Measurements from ENCODE around the gene GPC3.

The GPC3 gene

GRCh38 chrX:133575501-133576136, 409.8 kb downstream of the GPC3 start:
- H2AFZ ChIP-seq (ENCODE audit: low read length), result no peak overlapping the region
- H4K20me1 ChIP-seq (ENCODE audit: insufficient read depth, low read length), result no peaks in the 10 kb centered on the region
- H3K9me3 ChIP-seq (ENCODE audit: low read length), result no peaks in the 10 kb centered on the region
- no peaks in the 10 kb centered on the region for H3F3A ChIP-seq (ENCODE audit: insufficient read depth, low read length)
- no peaks in the 10 kb centered on the region for H3K9me2 ChIP-seq (ENCODE audit: low read depth, low read length)
- no peaks in the 10 kb centered on the region for H3K27me3 ChIP-seq (ENCODE audit: insufficient read depth, low read length)
- TF ChIP-seq CTCF (IDR thresholded peaks at IDR 0.05; ENCODE audit: low read length) (no peak), EZH2 (IDR thresholded peaks at IDR 0.05; ENCODE audit: borderline replicate concordance, low read length) (no peak)
- no peak overlapping the region for H3K9ac ChIP-seq (ENCODE audit: low read length)
- no peak overlapping the region for H3K4me3 ChIP-seq (ENCODE audit: low read depth, low read length, poor library complexity, severe bottlenecking)
- no peak overlapping the region for H3K27ac ChIP-seq (ENCODE audit: low read depth, low read length, poor library complexity, severe bottlenecking)
- H3K79me2 ChIP-seq (ENCODE audit: insufficient read depth, low read length), result no peaks in the 10 kb centered on the region
- H3K36me3 ChIP-seq (ENCODE audit: insufficient read depth, low read length), result no peaks in the 10 kb centered on the region
- H3K4me1 ChIP-seq (ENCODE audit: insufficient read depth, low read length, severe bottlenecking), result no peaks in the 10 kb centered on the region
- H3K4me2 ChIP-seq (ENCODE audit: low read length), result no peak overlapping the region

GRCh38 chrX:133574716-133575115, 410.7 kb downstream of the GPC3 start:
- no peak overlapping the region for H3K4me3 ChIP-seq (ENCODE audit: low read depth, low read length, poor library complexity, severe bottlenecking)
- no peaks in the 10 kb centered on the region for H3K36me3 ChIP-seq (ENCODE audit: insufficient read depth, low read length)
- H3K9me3 ChIP-seq (ENCODE audit: low read length), result no peaks in the 10 kb centered on the region
- H3K27me3 ChIP-seq (ENCODE audit: insufficient read depth, low read length), result no peaks in the 10 kb centered on the region
- H3K4me2 ChIP-seq (ENCODE audit: low read length), result no peak overlapping the region
- no peaks in the 10 kb centered on the region for H3F3A ChIP-seq (ENCODE audit: insufficient read depth, low read length)
- H2AFZ ChIP-seq (ENCODE audit: low read length), result no peak overlapping the region
- H3K9ac ChIP-seq (ENCODE audit: low read length), result no peak overlapping the region
- H4K20me1 ChIP-seq (ENCODE audit: insufficient read depth, low read length), result no peaks in the 10 kb centered on the region
- H3K4me1 ChIP-seq (ENCODE audit: insufficient read depth, low read length, severe bottlenecking), result no peaks in the 10 kb centered on the region
- no peaks in the 10 kb centered on the region for H3K79me2 ChIP-seq (ENCODE audit: insufficient read depth, low read length)
- no peaks in the 10 kb centered on the region for H3K9me2 ChIP-seq (ENCODE audit: low read depth, low read length)
- H3K27ac ChIP-seq (ENCODE audit: low read depth, low read length, poor library complexity, severe bottlenecking), result no peak overlapping the region
- TF ChIP-seq EZH2 (IDR thresholded peaks at IDR 0.05; ENCODE audit: borderline replicate concordance, low read length) (no peak), CTCF (IDR thresholded peaks at IDR 0.05; ENCODE audit: low read length) (no peak)

- H3K9me2 ChIP-seq (ENCODE audit: low read depth, low read length), result no peaks in the 10 kb centered on the region
Observed at GRCh38 chrX:133570549-133570948, 414.8 kb downstream of the GPC3 start.

More at GRCh38 chrX:133570549-133570948, 414.8 kb downstream of the GPC3 start:
- no peak overlapping the region for H3K4me2 ChIP-seq (ENCODE audit: low read length)
- H3K27me3 ChIP-seq (ENCODE audit: insufficient read depth, low read length), result no peaks in the 10 kb centered on the region
- H4K20me1 ChIP-seq (ENCODE audit: insufficient read depth, low read length), result no peaks in the 10 kb centered on the region
- no peaks in the 10 kb centered on the region for H3F3A ChIP-seq (ENCODE audit: insufficient read depth, low read length)
- H3K9ac ChIP-seq (ENCODE audit: low read length), result no peak overlapping the region
- TF ChIP-seq CTCF (IDR thresholded peaks at IDR 0.05; ENCODE audit: low read length), result no peak
- TF ChIP-seq EZH2 (IDR thresholded peaks at IDR 0.05; ENCODE audit: borderline replicate concordance, low read length), result no peak
- H3K9me3 ChIP-seq (ENCODE audit: low read length), result no peaks in the 10 kb centered on the region
- H3K4me3 ChIP-seq (ENCODE audit: low read depth, low read length, poor library complexity, severe bottlenecking), result no peak overlapping the region
- no peaks in the 10 kb centered on the region for H3K4me1 ChIP-seq (ENCODE audit: insufficient read depth, low read length, severe bottlenecking)
- no peak overlapping the region for H2AFZ ChIP-seq (ENCODE audit: low read length)
- no peak overlapping the region for H3K27ac ChIP-seq (ENCODE audit: low read depth, low read length, poor library complexity, severe bottlenecking)
- no peaks in the 10 kb centered on the region for H3K36me3 ChIP-seq (ENCODE audit: insufficient read depth, low read length)
- H3K79me2 ChIP-seq (ENCODE audit: insufficient read depth, low read length), result no peaks in the 10 kb centered on the region
